ENCODE measurements around the gene POU5F1.
A peak's percentile ranks its signal among the peaks of the same experiment; 100 is the strongest.
"Not testable (repeated sequence)": the region's sequence is repeated elsewhere in the genome, so short reads cannot be mapped to it uniquely, and the experiment has no call there.

POU5F1 gene

GRCh38 chr6:31165064-31165832 is 5.2 kb downstream of the POU5F1 start:
- not testable (repeated sequence) for DNase-seq (ENCODE audit: low read depth)

- not testable (repeated sequence) for DNase-seq (ENCODE audit: low read depth)
Observed at GRCh38 chr6:31164475-31165063, 5.9 kb downstream of the POU5F1 start.

- no peak for DNase-seq (ENCODE audit: low read depth)
Observed at GRCh38 chr6:31163922-31164321, 6.6 kb downstream of the POU5F1 start.

GRCh38 chr6:31162463-31163165 is 7.9 kb downstream of the POU5F1 start:
- DNase-seq (ENCODE audit: low read depth) = no peak

- no peak for DNase-seq (ENCODE audit: low read depth)
Observed at GRCh38 chr6:31161216-31162126, 9.0 kb downstream of the POU5F1 start.

GRCh38 chr6:31158863-31159855 is 11.3 kb downstream of the POU5F1 start:
- no peak for DNase-seq (ENCODE audit: low read depth)

- DNase-seq (ENCODE audit: low read depth) = peak; percentile 99
Observed at GRCh38 chr6:31158140-31158862, 12.2 kb downstream of the POU5F1 start, which contains the start of gene TCF19. Gene TCF19, plus strand, starts transcription at chr6:31158589. Its CDS starts 881 bp downstream, at chr6:31159470.

- no peak for DNase-seq (ENCODE audit: low read depth)
Observed at GRCh38 chr6:31157513-31158139, 12.9 kb downstream of the POU5F1 start, which contains the start of gene CCHCR1. Gene CCHCR1, minus strand, starts transcription at chr6:31157802. Its CDS starts 202 bp downstream, at chr6:31157600.

GRCh38 chr6:31156641-31157040 is 13.8 kb downstream of the POU5F1 start:
- no peak for DNase-seq (ENCODE audit: low read depth)

- DNase-seq (ENCODE audit: low read depth) = no peak
Observed at GRCh38 chr6:31154436-31154835, 16.0 kb downstream of the POU5F1 start.

- DNase-seq (ENCODE audit: low read depth) = no peak
Observed at GRCh38 chr6:31152781-31153180, 17.7 kb downstream of the POU5F1 start.

GRCh38 chr6:31149827-31150447 is 20.5 kb downstream of the POU5F1 start:
- DNase-seq (ENCODE audit: low read depth) = no peak

GRCh38 chr6:31145386-31145785 is 25.1 kb downstream of the POU5F1 start:
- DNase-seq (ENCODE audit: low read depth) = no peak

GRCh38 chr6:31144970-31145340 is 25.5 kb downstream of the POU5F1 start:
- DNase-seq (ENCODE audit: low read depth) = no peak

- no peak for DNase-seq (ENCODE audit: low read depth)
Observed at GRCh38 chr6:31144296-31144969, 26.0 kb downstream of the POU5F1 start.

GRCh38 chr6:31143148-31143547 is 27.3 kb downstream of the POU5F1 start:
- DNase-seq (ENCODE audit: low read depth) = no peak

GRCh38 chr6:31142361-31142761 is 28.1 kb downstream of the POU5F1 start:
- no peak for DNase-seq (ENCODE audit: low read depth)

- DNase-seq (ENCODE audit: low read depth) = no peak
Observed at GRCh38 chr6:31140643-31141042, 29.8 kb downstream of the POU5F1 start.

Measured in stimulated activated CD4-positive, alpha-beta T cell treated with anti-CD3 and anti-CD28 coated beads, Interleukin-2, amount 100 ng/mL, for 4 hours (primary cell).